Lower leg skin (tissue), 3 donors: Measurements from ENCODE around the gene PDLIM5.

Source experiments
- POLR2A ChIP-seq, 2 donors: fragments of 450-650 bp; IDR thresholded peaks; one replicate each; pipeline ENCODE4 v1.6.1; 2016 to 2017; ENCODE audit warnings: antibody characterized with exemption in 2 of 2, mild to moderate bottlenecking in 1 of 2, moderate library complexity in 1 of 2
- TF ChIP-seq, protein P1 (sequence below), 3 donors: fragments of 450-650 bp; IDR thresholded peaks; one replicate each; pipeline ENCODE4 v1.5.1; 2016; ENCODE audit warnings: antibody characterized with exemption in 3 of 3, mild to moderate bottlenecking in 3 of 3, moderate library complexity in 2 of 3

DNA sequence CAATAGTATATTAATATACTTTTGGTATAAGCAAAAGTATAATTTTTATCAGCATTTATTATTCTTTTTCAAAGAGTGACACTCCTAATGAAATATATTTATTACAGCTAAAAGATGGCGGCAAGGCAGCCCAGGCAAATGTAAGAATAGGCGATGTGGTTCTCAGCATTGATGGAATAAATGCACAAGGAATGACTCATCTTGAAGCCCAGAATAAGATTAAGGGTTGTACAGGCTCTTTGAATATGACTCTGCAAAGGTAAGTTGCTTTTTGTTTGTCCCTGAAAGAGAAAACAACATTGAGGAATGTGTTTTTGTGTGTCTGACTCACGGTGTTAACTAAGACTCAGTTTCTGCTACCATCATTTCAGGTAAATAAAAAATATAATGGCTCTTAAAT, 71.9 kb downstream of the PDLIM5 start:
- TF ChIP-seq, protein P1, sequence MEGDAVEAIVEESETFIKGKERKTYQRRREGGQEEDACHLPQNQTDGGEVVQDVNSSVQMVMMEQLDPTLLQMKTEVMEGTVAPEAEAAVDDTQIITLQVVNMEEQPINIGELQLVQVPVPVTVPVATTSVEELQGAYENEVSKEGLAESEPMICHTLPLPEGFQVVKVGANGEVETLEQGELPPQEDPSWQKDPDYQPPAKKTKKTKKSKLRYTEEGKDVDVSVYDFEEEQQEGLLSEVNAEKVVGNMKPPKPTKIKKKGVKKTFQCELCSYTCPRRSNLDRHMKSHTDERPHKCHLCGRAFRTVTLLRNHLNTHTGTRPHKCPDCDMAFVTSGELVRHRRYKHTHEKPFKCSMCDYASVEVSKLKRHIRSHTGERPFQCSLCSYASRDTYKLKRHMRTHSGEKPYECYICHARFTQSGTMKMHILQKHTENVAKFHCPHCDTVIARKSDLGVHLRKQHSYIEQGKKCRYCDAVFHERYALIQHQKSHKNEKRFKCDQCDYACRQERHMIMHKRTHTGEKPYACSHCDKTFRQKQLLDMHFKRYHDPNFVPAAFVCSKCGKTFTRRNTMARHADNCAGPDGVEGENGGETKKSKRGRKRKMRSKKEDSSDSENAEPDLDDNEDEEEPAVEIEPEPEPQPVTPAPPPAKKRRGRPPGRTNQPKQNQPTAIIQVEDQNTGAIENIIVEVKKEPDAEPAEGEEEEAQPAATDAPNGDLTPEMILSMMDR (IDR thresholded peaks at IDR 0.05), result no peak
- TF ChIP-seq POLR2A (IDR thresholded peaks at IDR 0.05), result no peak
